HepG2 (cell line): ENCODE data around the gene DTNB. TPM values are rescaled to one million over a fixed set of nuclear protein-coding genes. Genes with fewer than 3 reads are reported as not detected.

Experiments used
- ADNP ChIP-seq: sonication (generic); formaldehyde crosslinking; IDR thresholded peaks from 2 replicates; pipeline ENCODE4 v1.4.0; 2020; ENCODE audit warnings: missing genetic modification reagents
- ATF7 ChIP-seq, 2 experiments: fragments of 450-650 bp in 1 of 2; sonication (generic) in 1 of 2; formaldehyde crosslinking in 1 of 2; IDR thresholded peaks; 2 replicates each; pipeline versions ENCODE4 v1.4.0 to v1.6.1; 2016 to 2020; ENCODE audit warnings: antibody characterized with exemption in 1 of 2, mild to moderate bottlenecking in 1 of 2, missing genetic modification reagents in 1 of 2
- CEBPZ ChIP-seq: IDR thresholded peaks from 2 replicates; pipeline ENCODE4 v1.6.1; 2012; ENCODE audit warnings: low read length, improper control_type of control experiment
- FOXJ3 ChIP-seq: sonication (generic); formaldehyde crosslinking; IDR thresholded peaks from 2 replicates; pipeline ENCODE4 v1.4.0; 2020; ENCODE audit warnings: missing genetic modification reagents, mild to moderate bottlenecking, borderline replicate concordance
- HDAC1 ChIP-seq: sonication (generic); formaldehyde crosslinking; IDR thresholded peaks from 2 replicates; pipeline ENCODE4 v1.5.1; 2020; ENCODE audit warnings: mild to moderate bottlenecking, missing genetic modification reagents
- IRF9 ChIP-seq: sonication (generic); formaldehyde crosslinking; IDR thresholded peaks from 2 replicates; pipeline ENCODE4 v1.8.0; 2022; ENCODE audit warnings: missing genetic modification reagents, mild to moderate bottlenecking, borderline replicate concordance
- MXD3 ChIP-seq: IDR thresholded peaks from 2 replicates; pipeline ENCODE4 v1.6.1; 2016; ENCODE audit warnings: mild to moderate bottlenecking, missing biosample characterization, missing genetic modification reagents
- MYNN ChIP-seq: sonication (generic); formaldehyde crosslinking; IDR thresholded peaks from 2 replicates; pipeline ENCODE4 v1.4.0; 2020; ENCODE audit warnings: mild to moderate bottlenecking, low read depth, missing genetic modification reagents
- RAD21 ChIP-seq: fragments of 450-650 bp; formaldehyde crosslinking; IDR thresholded peaks from 2 replicates; pipeline ENCODE4 v1.5.0; 2020; ENCODE audit warnings: mild to moderate bottlenecking
- ZNF253 ChIP-seq: sonication (generic); formaldehyde crosslinking; IDR thresholded peaks from 2 replicates; pipeline ENCODE4 v1.8.0; 2022; ENCODE audit warnings: mild to moderate bottlenecking, missing genetic modification reagents, borderline replicate concordance
- ZNF280B ChIP-seq: sonication (generic); formaldehyde crosslinking; IDR thresholded peaks from 2 replicates; pipeline ENCODE4 v1.5.0; 2020; ENCODE audit warnings: missing genetic modification reagents, mild to moderate bottlenecking, borderline replicate concordance
- ZNF430 ChIP-seq: sonication (generic); formaldehyde crosslinking; IDR thresholded peaks from 2 replicates; pipeline ENCODE4 v1.9.0; 2021; ENCODE audit warnings: mild to moderate bottlenecking, missing genetic modification reagents
- ZNF567 ChIP-seq: sonication (generic); formaldehyde crosslinking; IDR thresholded peaks from 2 replicates; pipeline ENCODE4 v1.8.1; 2023; ENCODE audit warnings: mild to moderate bottlenecking, missing genetic modification reagents, borderline replicate concordance
- ZNF619 ChIP-seq: sonication (generic); formaldehyde crosslinking; IDR thresholded peaks from 2 replicates; pipeline ENCODE4 v1.4.0; 2020; ENCODE audit warnings: mild to moderate bottlenecking, missing genetic modification reagents
- ZNF747 ChIP-seq: sonication (generic); formaldehyde crosslinking; IDR thresholded peaks from 2 replicates; pipeline ENCODE4 v1.8.1; 2023; ENCODE audit warnings: missing genetic modification reagents, mild to moderate bottlenecking, borderline replicate concordance
- ZNF781 ChIP-seq: sonication (generic); formaldehyde crosslinking; IDR thresholded peaks from 2 replicates; pipeline ENCODE4 v1.5.1; 2020; ENCODE audit warnings: borderline replicate concordance, mild to moderate bottlenecking, missing genetic modification reagents; ENCODE audit errors: not compliant biosample characterization
- polyA plus RNA-seq, 8 experiments: library from polyadenylated mRNA; depleted of rRNA in 3 of 8; stranded (reverse) in 7 of 8; unstranded in 1 of 8; fragments of >200 nt; fragmentation: Illumina TruSeq in 4 of 8; extraction: Trizol in 4 of 8; gene quantifications; 2 replicates each; pipeline versions ENCODE4 v1.2.1 to v1.2.3, GENCODE V29; 2011 to 2016; ENCODE audit warnings: low read depth in 4 of 8, missing spikeins in 1 of 8, mixed read lengths in 1 of 8; ENCODE audit not compliant: insufficient read depth in 1 of 8
- total RNA-seq, 5 experiments: library from RNA; depleted of rRNA; stranded (reverse); fragments of >200 nt; fragmentation: Illumina TruSeq; extraction: Trizol; gene quantifications; 2 replicates each; pipeline ENCODE4 v1.2.3, GENCODE V29; 2016; ENCODE audit warnings: low read depth in 1 of 5
- TF ChIP-seq, protein P1 (sequence below): sonication (generic); formaldehyde crosslinking; IDR thresholded peaks from 2 replicates; pipeline ENCODE4 v1.9.0; 2021; ENCODE audit warnings: missing genetic modification reagents, mild to moderate bottlenecking, borderline replicate concordance
- TF ChIP-seq, protein P2 (sequence below): sonication (generic); formaldehyde crosslinking; IDR thresholded peaks from 2 replicates; pipeline ENCODE4 v1.8.1; 2022; ENCODE audit warnings: mild to moderate bottlenecking, missing genetic modification reagents

The DTNB gene
- total and polyA plus RNA-seq, 2 of the 13 experiments (the other 11 are each of a cell fraction or from before 2014, with no cell fraction given), result 14.4 to 23.9 TPM

DNA sequence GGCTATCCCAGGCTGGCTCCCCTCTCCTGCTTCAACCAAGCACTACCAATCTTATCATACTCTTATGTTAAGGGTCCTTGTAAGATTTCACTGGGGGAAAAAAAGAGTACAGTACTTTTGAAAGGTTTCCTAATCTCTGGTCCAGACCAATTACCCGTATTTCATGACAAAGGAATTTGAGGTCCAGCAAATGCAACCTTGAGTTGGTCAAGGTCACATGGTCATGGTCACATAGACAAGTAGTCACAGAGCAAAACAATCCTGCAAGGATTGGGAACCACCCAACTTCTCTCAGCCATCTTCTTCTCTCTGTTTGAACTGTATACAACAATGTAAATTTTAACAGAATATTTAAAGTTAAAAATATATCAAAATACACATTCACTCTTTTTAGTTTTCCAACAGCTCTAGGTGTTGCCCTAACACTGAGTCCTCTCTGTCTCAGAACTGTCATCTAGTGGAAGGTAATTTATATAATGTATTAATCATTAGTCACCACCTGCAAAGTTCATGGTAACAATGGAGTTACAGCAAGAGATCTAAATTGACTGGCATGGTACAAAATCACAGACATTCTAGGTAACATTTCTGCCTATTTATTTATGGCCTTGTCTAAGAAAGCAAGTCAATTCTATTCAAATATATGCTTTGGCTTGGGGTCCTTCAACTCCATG lies 21.5 kb downstream of the DTNB start (continued):
- no peak for TF ChIP-seq FOXJ3 (CRISPR knock-in tag)
- TF ChIP-seq, protein P1, sequence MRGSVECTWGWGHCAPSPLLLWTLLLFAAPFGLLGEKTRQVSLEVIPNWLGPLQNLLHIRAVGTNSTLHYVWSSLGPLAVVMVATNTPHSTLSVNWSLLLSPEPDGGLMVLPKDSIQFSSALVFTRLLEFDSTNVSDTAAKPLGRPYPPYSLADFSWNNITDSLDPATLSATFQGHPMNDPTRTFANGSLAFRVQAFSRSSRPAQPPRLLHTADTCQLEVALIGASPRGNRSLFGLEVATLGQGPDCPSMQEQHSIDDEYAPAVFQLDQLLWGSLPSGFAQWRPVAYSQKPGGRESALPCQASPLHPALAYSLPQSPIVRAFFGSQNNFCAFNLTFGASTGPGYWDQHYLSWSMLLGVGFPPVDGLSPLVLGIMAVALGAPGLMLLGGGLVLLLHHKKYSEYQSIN (CRISPR knock-in tag), result no peak
- no peak for TF ChIP-seq MXD3
- TF ChIP-seq ATF7 (IDR thresholded peaks at IDR 0.05), result no peak
- no peak for TF ChIP-seq ATF7 (CRISPR knock-in tag; IDR thresholded peaks at IDR 0.05)
- no peak for TF ChIP-seq ADNP (CRISPR knock-in tag)
- no peak for TF ChIP-seq CEBPZ
- TF ChIP-seq ZNF781 (CRISPR knock-in tag), result no peak
- TF ChIP-seq ZNF430 (CRISPR knock-in tag), result no peak
- TF ChIP-seq ZNF567, result no peak
- no peak for TF ChIP-seq ZNF619 (CRISPR knock-in tag)
- no peak for TF ChIP-seq ZNF253 (CRISPR knock-in tag)
- no peak for TF ChIP-seq MYNN (CRISPR knock-in tag)
- no peak for TF ChIP-seq RAD21 (CRISPR knock-in tag)
- 0 out of 2 replicates have a peak, but pooled peaks have one; percentile 30 for TF ChIP-seq HDAC1
- no peak for TF ChIP-seq ZNF747
- no peak for TF ChIP-seq IRF9 (CRISPR knock-in tag)
- no peak for TF ChIP-seq ZNF280B
- TF ChIP-seq, protein P2, sequence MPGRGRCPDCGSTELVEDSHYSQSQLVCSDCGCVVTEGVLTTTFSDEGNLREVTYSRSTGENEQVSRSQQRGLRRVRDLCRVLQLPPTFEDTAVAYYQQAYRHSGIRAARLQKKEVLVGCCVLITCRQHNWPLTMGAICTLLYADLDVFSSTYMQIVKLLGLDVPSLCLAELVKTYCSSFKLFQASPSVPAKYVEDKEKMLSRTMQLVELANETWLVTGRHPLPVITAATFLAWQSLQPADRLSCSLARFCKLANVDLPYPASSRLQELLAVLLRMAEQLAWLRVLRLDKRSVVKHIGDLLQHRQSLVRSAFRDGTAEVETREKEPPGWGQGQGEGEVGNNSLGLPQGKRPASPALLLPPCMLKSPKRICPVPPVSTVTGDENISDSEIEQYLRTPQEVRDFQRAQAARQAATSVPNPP (CRISPR knock-in tag), result no peak
